Activated B cell treated with CpG ODN at 0.5 μM for 24 hours (primary cell): ENCODE measurements around the gene DGKB. TPM values are rescaled to one million over a fixed set of nuclear protein-coding genes. Genes with fewer than 3 reads are reported as not detected.

ENCODE experiments used
- ATAC-seq: fragments of 200-7000 bp; cut with Tn5 transposase; one replicate; pipeline ENCODE4 v1.10.0; 2021; ENCODE audit warnings: low read depth, mild to moderate bottlenecking, moderate library complexity
- CTCF ChIA-PET: fragments of 350-600 bp; sonication (Branson Sonifier 250); formaldehyde crosslinking; loops from one replicate; lab custom pipeline; 2021; ENCODE audit warnings: antibody characterized with exemption; lab: Charles Lee
- POLR2A ChIA-PET: fragments of 350-600 bp; sonication (Branson Sonifier 250); formaldehyde crosslinking; loops from one replicate; lab custom pipeline; 2021; ENCODE audit warnings: antibody characterized with exemption; lab: Charles Lee
- DNase-seq: peaks from one replicate; pipeline ENCODE4 v3.0.0; 2022
- H3K27ac Mint-ChIP-seq: one replicate; pipeline ENCODE4 v1.8.0; 2020; ENCODE audit warnings: mixed read lengths
- H3K27me3 Mint-ChIP-seq: one replicate; pipeline ENCODE4 v1.8.0; 2021; ENCODE audit warnings: mixed read lengths
- H3K36me3 Mint-ChIP-seq: one replicate; pipeline ENCODE4 v1.8.0; 2021; ENCODE audit warnings: low read depth, mixed read lengths
- H3K4me1 Mint-ChIP-seq: one replicate; pipeline ENCODE4 v1.8.0; 2021; ENCODE audit warnings: mixed read lengths
- H3K4me3 Mint-ChIP-seq: one replicate; pipeline ENCODE4 v1.8.0; 2020; ENCODE audit warnings: mild to moderate bottlenecking, mixed read lengths
- H3K9me3 Mint-ChIP-seq: one replicate; pipeline ENCODE4 v1.8.0; 2020; ENCODE audit warnings: mixed read lengths
- intact Hi-C: fragments of 100-400 bp; cut with micrococcal nuclease; formaldehyde crosslinking; loops from one replicate; pipeline ENCODE4 v1.15.1; 2024
- total RNA-seq: library from RNA; stranded (reverse); gene quantifications from 2 replicates; pipeline ENCODE4 v1.2.3, GENCODE V29; 2022
- TF ChIP-seq, protein P1 (sequence below): fragments of 200-600 bp; IDR thresholded peaks from one replicate; pipeline ENCODE4 v1.8.0; 2022; ENCODE audit warnings: antibody characterized with exemption, mild to moderate bottlenecking

The DGKB gene
- total RNA-seq, 1 donor from 2014 or later = not detected

DNA sequence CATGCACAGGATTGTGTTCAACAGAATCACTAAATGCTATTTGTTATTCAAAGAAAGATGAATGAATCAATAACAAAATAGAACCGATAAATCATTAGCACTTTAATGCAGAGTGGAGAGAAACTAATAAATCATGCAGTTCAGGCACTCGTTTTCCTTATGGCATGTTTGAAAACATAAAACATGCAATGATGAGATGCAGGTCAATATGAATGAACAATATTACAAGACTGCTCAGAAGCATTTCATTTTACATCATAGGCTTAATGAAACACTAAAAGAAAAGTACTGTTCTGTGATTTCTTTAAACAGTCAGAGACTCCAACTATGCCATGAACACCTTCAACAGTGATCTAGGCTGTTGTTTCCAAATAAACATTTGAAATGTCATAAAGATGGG, 755.0 kb downstream of the DGKB start:
- TF ChIP-seq, protein P1, sequence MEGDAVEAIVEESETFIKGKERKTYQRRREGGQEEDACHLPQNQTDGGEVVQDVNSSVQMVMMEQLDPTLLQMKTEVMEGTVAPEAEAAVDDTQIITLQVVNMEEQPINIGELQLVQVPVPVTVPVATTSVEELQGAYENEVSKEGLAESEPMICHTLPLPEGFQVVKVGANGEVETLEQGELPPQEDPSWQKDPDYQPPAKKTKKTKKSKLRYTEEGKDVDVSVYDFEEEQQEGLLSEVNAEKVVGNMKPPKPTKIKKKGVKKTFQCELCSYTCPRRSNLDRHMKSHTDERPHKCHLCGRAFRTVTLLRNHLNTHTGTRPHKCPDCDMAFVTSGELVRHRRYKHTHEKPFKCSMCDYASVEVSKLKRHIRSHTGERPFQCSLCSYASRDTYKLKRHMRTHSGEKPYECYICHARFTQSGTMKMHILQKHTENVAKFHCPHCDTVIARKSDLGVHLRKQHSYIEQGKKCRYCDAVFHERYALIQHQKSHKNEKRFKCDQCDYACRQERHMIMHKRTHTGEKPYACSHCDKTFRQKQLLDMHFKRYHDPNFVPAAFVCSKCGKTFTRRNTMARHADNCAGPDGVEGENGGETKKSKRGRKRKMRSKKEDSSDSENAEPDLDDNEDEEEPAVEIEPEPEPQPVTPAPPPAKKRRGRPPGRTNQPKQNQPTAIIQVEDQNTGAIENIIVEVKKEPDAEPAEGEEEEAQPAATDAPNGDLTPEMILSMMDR = no peak
- Mint-ChIP-seq H3K4me1 (no peaks in the 10 kb centered on the region), H3K36me3 (no peaks in the 10 kb centered on the region), H3K4me3 (no peak overlapping the region), H3K27ac (no peak overlapping the region), H3K9me3 (peaks cover 2% of the 10 kb centered on the region), H3K27me3 (no peaks in the 10 kb centered on the region)
- DNase-seq (no peak), ATAC-seq (no peak)
- intact Hi-C loops = no loop called here
- POLR2A ChIA-PET = no interaction called here
- CTCF ChIA-PET = no interaction called here

DNA sequence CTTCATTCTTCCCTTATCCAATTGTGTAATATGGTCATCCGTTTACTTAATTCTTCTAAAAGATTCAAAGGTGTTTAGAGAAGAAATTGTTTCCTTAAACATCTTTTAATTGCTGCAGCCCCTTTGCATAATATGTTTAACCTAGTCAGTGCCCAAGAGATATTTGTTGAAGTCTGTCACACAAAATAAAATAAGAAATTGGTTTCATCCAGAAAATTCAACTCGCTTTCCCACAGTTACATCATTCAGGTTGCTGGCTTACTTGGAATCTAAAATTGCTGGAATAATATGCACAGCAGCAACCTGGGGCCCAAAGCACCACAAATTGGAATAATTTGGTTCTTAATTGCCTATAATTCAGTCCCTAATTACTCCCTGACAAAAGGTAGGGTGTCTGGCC, 758.0 kb downstream of the DGKB start:
- CTCF ChIA-PET = no interaction called here
- Mint-ChIP-seq H3K4me1 (no peaks in the 10 kb centered on the region), H3K9me3 (peaks cover 9% of the 10 kb centered on the region), H3K27me3 (no peaks in the 10 kb centered on the region), H3K4me3 (no peak overlapping the region), H3K27ac (no peak overlapping the region), H3K36me3 (no peaks in the 10 kb centered on the region)
- TF ChIP-seq, protein P1 = no peak
- POLR2A ChIA-PET = no interaction called here
- ATAC-seq (no peak), DNase-seq (no peak)
- intact Hi-C loops = no loop called here

DNA sequence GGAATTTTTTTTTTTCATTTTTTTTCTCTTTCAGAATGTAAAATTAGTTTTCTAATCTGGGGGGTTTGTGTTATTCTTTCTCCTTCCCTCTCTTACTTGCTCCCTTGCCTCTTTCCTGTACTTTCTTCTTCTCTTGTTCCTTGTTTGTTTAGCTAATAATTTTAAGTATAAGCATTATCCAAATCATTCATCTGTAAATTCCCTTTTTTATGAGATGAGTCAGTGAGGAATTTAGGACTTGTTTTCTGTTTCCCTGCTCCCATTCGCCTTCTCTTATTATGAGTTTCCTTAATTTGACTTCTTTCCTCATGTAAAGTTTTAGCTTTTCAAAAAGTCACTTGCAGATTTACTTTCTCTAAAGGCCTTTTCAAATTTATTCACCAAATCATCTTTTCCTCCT, 758.4 kb downstream of the DGKB start:
- TF ChIP-seq, protein P1 = no peak
- Mint-ChIP-seq H3K27ac (no peak overlapping the region), H3K36me3 (no peaks in the 10 kb centered on the region), H3K27me3 (no peaks in the 10 kb centered on the region), H3K9me3 (peaks cover 9% of the 10 kb centered on the region), H3K4me3 (no peak overlapping the region), H3K4me1 (no peaks in the 10 kb centered on the region)
- ChIA-PET POLR2A (no interaction called here), CTCF (no interaction called here)
- DNase-seq (no peak), ATAC-seq (no peak)
- intact Hi-C loops = no loop called here

DNA sequence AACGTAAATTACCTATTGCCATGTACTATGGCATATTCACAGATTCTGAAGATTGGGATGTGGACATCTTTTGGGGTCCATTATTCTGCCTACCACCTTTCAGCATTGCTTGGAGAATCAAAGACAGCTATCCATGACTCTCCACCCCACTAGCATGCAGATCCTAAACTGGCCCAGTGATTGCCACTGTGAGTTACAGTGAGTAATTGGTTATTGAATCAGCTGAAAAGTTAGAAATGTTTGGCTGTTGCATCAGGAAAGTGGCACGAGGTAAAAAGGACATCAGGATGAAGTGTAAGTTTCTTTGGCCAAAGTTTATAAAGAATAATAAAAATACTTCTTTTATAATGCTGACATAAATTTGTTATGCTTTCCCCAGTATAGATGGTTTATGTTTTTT, 764.9 kb downstream of the DGKB start:
- Mint-ChIP-seq H3K27me3 (no peaks in the 10 kb centered on the region), H3K9me3 (peaks cover 7% of the 10 kb centered on the region), H3K36me3 (no peaks in the 10 kb centered on the region), H3K4me3 (no peak overlapping the region), H3K4me1 (no peaks in the 10 kb centered on the region), H3K27ac (no peak overlapping the region)
- TF ChIP-seq, protein P1 = no peak
- CTCF ChIA-PET = no interaction called here
- POLR2A ChIA-PET = no interaction called here
- intact Hi-C loops = no loop called here
- ATAC-seq (no peak), DNase-seq (no peak)

DNA sequence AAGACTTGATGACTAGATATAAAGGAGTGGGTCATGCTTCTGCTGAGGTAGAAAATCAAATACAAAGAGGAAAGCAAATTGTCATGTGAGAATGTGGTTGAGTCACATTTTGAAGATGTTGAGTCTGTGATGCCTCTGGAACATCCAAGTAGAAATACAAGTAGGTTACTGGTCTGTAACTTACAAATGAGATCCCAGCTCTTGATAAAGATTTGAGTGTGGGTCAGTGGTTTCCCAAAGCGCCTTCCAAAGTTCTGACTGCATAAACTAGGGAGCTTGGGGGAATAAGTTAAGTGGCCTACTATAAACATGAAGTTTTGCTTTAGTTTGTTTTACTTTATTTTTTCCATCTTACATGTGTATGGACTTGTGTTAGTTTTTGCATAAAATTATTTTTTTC, 768.8 kb downstream of the DGKB start:
- no peak overlapping the region for H3K4me3 Mint-ChIP-seq
- ATAC-seq = no peak
- H3K4me1 Mint-ChIP-seq = no peaks in the 10 kb centered on the region
- intact Hi-C loops = no loop called here
- ChIA-PET CTCF (no interaction called here), POLR2A (no interaction called here)
- no peak overlapping the region for H3K27ac Mint-ChIP-seq
- no peak for DNase-seq
- no peaks in the 10 kb centered on the region for H3K9me3 Mint-ChIP-seq
- no peaks in the 10 kb centered on the region for H3K36me3 Mint-ChIP-seq
- H3K27me3 Mint-ChIP-seq = no peaks in the 10 kb centered on the region
- TF ChIP-seq, protein P1 = no peak
